Tibial nerve (tissue), 4 donors: ENCODE data around the gene JPH2. TPM values are rescaled to one million over a fixed set of nuclear protein-coding genes. Genes with fewer than 3 reads are reported as not detected.

ENCODE experiments used
- DNase-seq, 2 donors: peaks; one replicate each; pipeline ENCODE4 v3.0.0-alpha.2; 2019; ENCODE audit warnings: low spot score in 2 of 2
- H3K27ac ChIP-seq, 4 donors: fragments of 200-600 bp; sonication (generic) in 3 of 4; one replicate each; pipeline ENCODE4 v1.5.1; 2017 to 2019; ENCODE audit warnings: mild to moderate bottlenecking in 1 of 4
- H3K27me3 ChIP-seq, 2 donors: fragments of 200-600 bp; sonication (generic) in 1 of 2; one replicate each; pipeline versions ENCODE4 v1.5.1 to v1.6.0; 2017 to 2019
- H3K36me3 ChIP-seq, 3 donors: fragments of 200-600 bp; sonication (generic); one replicate each; pipeline ENCODE4 v1.5.1; 2018 to 2019
- H3K4me1 ChIP-seq, 4 donors: fragments of 200-600 bp; sonication (generic) in 3 of 4; one replicate each; pipeline ENCODE4 v1.5.1; 2017 to 2019
- H3K4me3 ChIP-seq, 4 donors: fragments of 200-600 bp; sonication (generic) in 3 of 4; one replicate each; pipeline ENCODE4 v1.5.1; 2017 to 2019; ENCODE audit warnings: mild to moderate bottlenecking in 1 of 4, moderate library complexity in 1 of 4
- H3K9me3 ChIP-seq, 4 donors: fragments of 200-600 bp; sonication (generic) in 3 of 4; one replicate each; pipeline ENCODE4 v1.5.1; 2017 to 2019
- EP300 ChIP-seq, 2 donors: sonication (generic); formaldehyde crosslinking; IDR thresholded peaks; one replicate each; pipeline ENCODE4 v1.6.1; 2017; ENCODE audit warnings: antibody characterized with exemption in 2 of 2, mild to moderate bottlenecking in 1 of 2
- POLR2A ChIP-seq, 2 donors: fragments of 450-650 bp; IDR thresholded peaks; one replicate each; pipeline ENCODE4 v1.6.1; 2017; ENCODE audit warnings: antibody characterized with exemption in 2 of 2, mild to moderate bottlenecking in 2 of 2, moderate library complexity in 2 of 2
- WGBS, 2 donors: methylation state at CpG; one replicate each; pipeline ENCODE4 v1.1.5; 2018; 5-methylcytosine and 5-hydroxymethylcytosine counted together
- total RNA-seq, 4 donors: library from RNA; depleted of rRNA; stranded (reverse); fragments of >200 nt; gene quantifications; one replicate each; pipeline ENCODE4 v1.1.0, GENCODE V29; 2016
- TF ChIP-seq, protein P1 (sequence below), 5 experiments: fragments of 200-600 bp in 3 of 5; fragments of 450-650 bp in 2 of 5; sonication (generic) in 3 of 5; IDR thresholded peaks; one replicate each; pipeline ENCODE4 v1.5.1; 2016 to 2019; ENCODE audit warnings: antibody characterized with exemption in 5 of 5, mild to moderate bottlenecking in 3 of 5, moderate library complexity in 2 of 5

Gene JPH2
- total RNA-seq, 4 donors from 2014 or later, result 3.1 to 6.3 (median 5.3) TPM

DNA sequence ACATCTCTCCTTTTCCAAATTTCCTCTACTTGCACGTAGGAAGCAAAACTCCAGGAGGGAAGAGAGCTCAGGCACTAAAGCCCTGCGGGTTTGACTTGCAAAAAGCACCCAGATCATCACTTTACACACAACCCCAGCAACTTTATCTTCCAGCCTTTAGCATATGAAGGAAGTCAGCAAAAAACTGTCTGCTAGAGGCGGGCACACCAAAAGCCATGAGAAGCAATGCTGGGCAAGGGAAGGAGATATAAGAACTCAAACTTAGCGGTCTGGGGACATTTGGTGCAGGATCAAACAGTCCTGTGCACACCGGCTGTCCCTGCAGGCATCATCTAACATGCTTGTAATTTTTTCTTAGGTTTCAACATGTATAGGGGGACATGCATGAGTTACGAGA lies 113.3 kb downstream of the JPH2 start:
- no peak overlapping the region for H3K27ac ChIP-seq
- DNase-seq, result no peak
- no peak for TF ChIP-seq POLR2A (IDR thresholded peaks at IDR 0.05)
- TF ChIP-seq, protein P1, sequence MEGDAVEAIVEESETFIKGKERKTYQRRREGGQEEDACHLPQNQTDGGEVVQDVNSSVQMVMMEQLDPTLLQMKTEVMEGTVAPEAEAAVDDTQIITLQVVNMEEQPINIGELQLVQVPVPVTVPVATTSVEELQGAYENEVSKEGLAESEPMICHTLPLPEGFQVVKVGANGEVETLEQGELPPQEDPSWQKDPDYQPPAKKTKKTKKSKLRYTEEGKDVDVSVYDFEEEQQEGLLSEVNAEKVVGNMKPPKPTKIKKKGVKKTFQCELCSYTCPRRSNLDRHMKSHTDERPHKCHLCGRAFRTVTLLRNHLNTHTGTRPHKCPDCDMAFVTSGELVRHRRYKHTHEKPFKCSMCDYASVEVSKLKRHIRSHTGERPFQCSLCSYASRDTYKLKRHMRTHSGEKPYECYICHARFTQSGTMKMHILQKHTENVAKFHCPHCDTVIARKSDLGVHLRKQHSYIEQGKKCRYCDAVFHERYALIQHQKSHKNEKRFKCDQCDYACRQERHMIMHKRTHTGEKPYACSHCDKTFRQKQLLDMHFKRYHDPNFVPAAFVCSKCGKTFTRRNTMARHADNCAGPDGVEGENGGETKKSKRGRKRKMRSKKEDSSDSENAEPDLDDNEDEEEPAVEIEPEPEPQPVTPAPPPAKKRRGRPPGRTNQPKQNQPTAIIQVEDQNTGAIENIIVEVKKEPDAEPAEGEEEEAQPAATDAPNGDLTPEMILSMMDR (IDR thresholded peaks at IDR 0.05), result no peak
- no peak for TF ChIP-seq EP300 (IDR thresholded peaks at IDR 0.05)
- H3K36me3 ChIP-seq, result no peaks in the 10 kb centered on the region
- H3K27me3 ChIP-seq, result no peaks in the 10 kb centered on the region
- H3K4me1 ChIP-seq, result no peaks in the 10 kb centered on the region
- no peak overlapping the region for H3K4me3 ChIP-seq
- no peaks in the 10 kb centered on the region for H3K9me3 ChIP-seq
- WGBS, 2 donors, result 61 to 76% methylated on average over 6 of the region's 6 CpGs

DNA sequence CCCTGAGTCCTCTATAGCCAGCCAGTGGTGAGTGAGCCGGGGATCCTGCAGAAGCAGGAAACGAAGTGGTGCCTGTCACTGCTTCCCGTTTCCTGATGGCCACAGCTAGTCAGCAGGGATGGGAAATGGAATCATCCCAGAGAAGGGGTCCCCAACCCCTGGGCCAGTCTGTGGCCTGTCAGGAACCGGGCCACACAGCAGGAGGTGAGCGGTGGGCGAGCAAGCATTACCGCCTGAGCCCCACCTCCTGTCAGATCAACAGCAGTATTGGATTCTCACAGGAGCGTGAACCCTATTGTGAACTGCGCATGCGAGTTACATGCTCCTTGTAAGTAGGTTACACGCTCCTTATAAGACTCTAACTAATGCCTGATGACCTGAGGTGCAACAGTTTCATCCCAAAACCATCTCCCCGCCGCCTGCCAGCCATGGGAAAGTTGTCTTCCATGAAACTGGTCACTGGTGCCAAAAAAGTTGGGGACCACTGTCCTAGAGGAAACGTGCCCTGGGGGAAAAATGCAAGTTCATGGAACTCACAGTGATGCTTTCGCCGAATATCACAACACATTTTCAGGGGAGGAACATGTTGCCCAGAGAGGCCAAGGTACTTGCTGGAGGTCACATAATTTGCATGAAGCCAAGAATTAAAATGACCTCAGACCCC lies 113.8 kb downstream of the JPH2 start:
- no peaks in the 10 kb centered on the region for H3K4me1 ChIP-seq
- no peak overlapping the region for H3K27ac ChIP-seq
- 57 to 63% methylated on average over 16 of the region's 16 CpGs for WGBS, 2 donors
- peaks cover 0 to 2% (median 0%) of the 10 kb centered on the region in 4 donors for H3K9me3 ChIP-seq
- no peak overlapping the region for H3K4me3 ChIP-seq
- no peak for DNase-seq
- H3K36me3 ChIP-seq, result no peaks in the 10 kb centered on the region
- no peaks in the 10 kb centered on the region for H3K27me3 ChIP-seq
- TF ChIP-seq EP300 (IDR thresholded peaks at IDR 0.05), result no peak

DNA sequence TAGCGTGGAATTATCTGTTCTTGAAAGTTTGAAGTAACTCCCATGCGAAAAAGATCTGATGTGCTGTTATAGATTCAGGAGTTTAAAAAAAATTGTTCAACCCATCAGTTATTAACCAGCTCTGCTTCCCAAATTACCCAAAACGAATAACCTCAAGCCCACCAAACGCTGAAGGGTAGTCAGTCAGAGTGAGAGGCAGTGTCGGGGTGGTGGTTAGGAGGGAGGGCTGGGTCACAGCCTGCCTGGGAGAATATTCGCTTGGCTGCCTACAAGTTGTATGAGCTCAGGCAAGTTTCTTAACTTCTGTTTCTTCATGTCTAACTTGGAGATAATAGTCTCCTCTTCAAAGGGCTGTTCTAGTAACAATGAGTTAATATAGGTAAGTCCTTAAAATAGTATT lies 114.6 kb downstream of the JPH2 start:
- no peak for TF ChIP-seq EP300 (IDR thresholded peaks at IDR 0.05)
- no peak for TF ChIP-seq POLR2A (IDR thresholded peaks at IDR 0.05)
- TF ChIP-seq, protein P1 (IDR thresholded peaks at IDR 0.05), result no peak
- Histone ChIP-seq H3K27me3 (no peaks in the 10 kb centered on the region), H3K27ac (no peak overlapping the region), H3K4me1 (no peaks in the 10 kb centered on the region), H3K36me3 (no peaks in the 10 kb centered on the region), H3K4me3 (no peak overlapping the region), H3K9me3 (peaks cover 0 to 5% (median 0%) of the 10 kb centered on the region in 4 donors)
- 62 to 63% methylated on average over 6 of the region's 6 CpGs for WGBS, 2 donors
- no peak for DNase-seq

DNA sequence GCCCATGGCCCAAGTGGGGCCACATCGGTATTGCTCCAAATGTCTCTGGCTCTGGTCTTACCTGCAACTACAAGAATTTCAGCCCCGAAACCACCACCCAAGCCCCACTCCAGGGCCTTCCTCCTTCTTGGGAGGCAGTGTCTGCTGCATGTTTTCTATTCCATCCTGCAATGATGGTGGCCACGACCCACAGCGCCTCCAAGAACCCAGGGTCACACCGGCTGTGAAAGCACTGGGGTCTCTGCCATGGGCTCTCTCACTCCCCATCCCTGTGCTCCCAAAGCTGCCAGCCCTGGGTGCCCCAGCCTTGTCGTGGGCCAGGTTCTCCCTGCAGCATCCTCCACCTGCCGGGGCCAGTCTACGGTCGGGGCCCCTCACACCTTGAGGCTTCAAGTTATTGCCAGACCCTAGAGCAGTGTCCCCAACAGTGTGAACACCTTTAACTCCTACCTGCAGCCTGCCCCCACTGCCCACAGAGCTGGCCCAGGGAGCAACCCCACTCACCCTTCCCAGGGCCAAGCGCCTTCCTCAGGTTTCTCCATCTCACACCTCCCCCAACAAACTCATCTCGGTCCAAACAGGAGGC lies 115.4 kb downstream of the JPH2 start:
- no peaks in the 10 kb centered on the region for H3K36me3 ChIP-seq
- no peak overlapping the region for H3K4me3 ChIP-seq
- WGBS, 2 donors, result 81 to 82% methylated on average over 10 to 11 of the region's 11 CpGs
- no peaks in the 10 kb centered on the region for H3K4me1 ChIP-seq
- no peak overlapping the region for H3K27ac ChIP-seq
- H3K27me3 ChIP-seq, result no peaks in the 10 kb centered on the region
- TF ChIP-seq, protein P1 (IDR thresholded peaks at IDR 0.05), result no peak
- TF ChIP-seq EP300 (IDR thresholded peaks at IDR 0.05), result no peak
- TF ChIP-seq POLR2A (IDR thresholded peaks at IDR 0.05), result no peak
- no peak for DNase-seq
- H3K9me3 ChIP-seq, result peaks cover 0 to 5% (median 0%) of the 10 kb centered on the region in 4 donors

DNA sequence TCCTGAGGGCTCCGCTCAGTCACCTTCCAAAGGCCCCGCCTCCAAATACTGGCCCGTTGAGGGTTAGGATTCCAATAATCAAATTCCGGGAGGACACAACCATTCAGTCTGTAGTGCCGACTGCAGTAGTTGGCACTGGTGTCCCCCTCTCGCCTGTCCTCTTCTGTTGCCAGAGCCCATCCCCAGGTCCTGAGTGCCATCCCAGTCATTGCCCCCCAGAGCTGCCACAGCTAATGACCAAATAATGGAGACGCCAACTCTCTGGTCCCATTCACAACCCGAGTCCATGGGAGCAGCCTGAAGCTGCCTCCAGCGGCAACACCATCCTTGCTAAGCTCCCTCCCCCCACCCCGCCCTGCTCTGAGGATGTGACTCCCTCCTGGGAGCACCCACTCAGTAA lies 115.9 kb downstream of the JPH2 start:
- Histone ChIP-seq H3K4me3 (no peak overlapping the region), H3K27ac (no peak overlapping the region), H3K27me3 (no peaks in the 10 kb centered on the region), H3K36me3 (no peaks in the 10 kb centered on the region), H3K4me1 (no peaks in the 10 kb centered on the region), H3K9me3 (peaks cover 0 to 5% (median 0%) of the 10 kb centered on the region in 4 donors)
- WGBS, 2 donors, result 80 to 90% methylated on average over 10 of the region's 10 CpGs
- no peak for TF ChIP-seq POLR2A (IDR thresholded peaks at IDR 0.05)
- TF ChIP-seq, protein P1 (IDR thresholded peaks at IDR 0.05), result no peak
- no peak for TF ChIP-seq EP300 (IDR thresholded peaks at IDR 0.05)
- DNase-seq, result no peak
